ENCODE measurements around the gene REEP5. TPM values are rescaled to one million over a fixed set of nuclear protein-coding genes. Genes with fewer than 3 reads are reported as not detected.

REEP5 gene
- total RNA-seq, 1 experiment from 2014 or later: 49.6 TPM

DNA sequence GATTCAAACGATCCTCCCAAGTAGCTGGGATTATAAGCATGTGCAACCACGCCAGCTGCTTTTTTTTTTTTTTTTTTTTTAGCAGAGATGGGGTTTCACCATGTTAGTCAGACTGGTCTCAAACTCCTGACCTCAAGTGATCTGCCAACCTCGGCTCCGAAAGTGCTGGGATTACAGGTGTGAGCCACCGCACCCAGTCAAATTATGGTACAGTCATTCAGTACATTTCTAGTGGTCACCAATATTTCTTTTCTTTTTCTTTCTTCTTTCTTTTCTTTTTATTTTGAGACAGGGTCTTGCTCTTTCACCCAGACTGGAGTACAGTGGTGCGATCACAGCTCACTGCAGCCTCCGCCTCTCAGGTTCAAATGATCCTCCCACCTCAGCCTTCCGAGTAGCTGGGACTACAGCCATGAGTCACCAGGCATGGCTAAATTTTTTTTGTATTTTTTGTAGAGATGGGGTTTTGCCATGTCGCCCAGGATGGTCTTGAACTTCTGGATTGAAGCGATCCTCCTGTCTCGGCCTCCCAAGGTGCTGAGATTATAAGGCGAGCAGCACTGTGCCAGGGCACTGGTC is 29.2 kb upstream of the REEP5 start:
- Mint-ChIP-seq H3K4me1 (no peaks in the 10 kb centered on the region), H3K9me3 (peaks cover 28% of the 10 kb centered on the region), H3K36me3 (peaks cover 16% of the 10 kb centered on the region), H3K4me3 (no peak overlapping the region), H3K27ac (no peak overlapping the region), H3K27me3 (ENCODE audit: low read depth) (no peaks in the 10 kb centered on the region; the same call in 1 of the 2 replicates)
- CTCF ChIA-PET: no interaction called here
- POLR2A ChIA-PET: no interaction called here
- no peak for ATAC-seq
- no peak for DNase-seq (ENCODE audit: low spot score)
- TF ChIP-seq ATF1 (CRISPR knock-in tag; IDR thresholded peaks at IDR 0.05) (no peak), NR2C2 (CRISPR knock-in tag; IDR thresholded peaks at IDR 0.05) (no peak), ZNF219 (CRISPR knock-in tag; IDR thresholded peaks at IDR 0.05; ENCODE audit: borderline replicate concordance) (no peak), GABPB1 (CRISPR knock-in tag; IDR thresholded peaks at IDR 0.05) (no peak), TCF7 (CRISPR knock-in tag; IDR thresholded peaks at IDR 0.05; ENCODE audit: low read depth) (no peak), JUN (CRISPR knock-in tag; IDR thresholded peaks at IDR 0.05) (no peak), TEAD1 (CRISPR knock-in tag; IDR thresholded peaks at IDR 0.05) (no peak), EMX1 (CRISPR knock-in tag; IDR thresholded peaks at IDR 0.05) (no peak), KAT7 (CRISPR knock-in tag; IDR thresholded peaks at IDR 0.05; ENCODE audit: borderline replicate concordance) (no peak)

DNA sequence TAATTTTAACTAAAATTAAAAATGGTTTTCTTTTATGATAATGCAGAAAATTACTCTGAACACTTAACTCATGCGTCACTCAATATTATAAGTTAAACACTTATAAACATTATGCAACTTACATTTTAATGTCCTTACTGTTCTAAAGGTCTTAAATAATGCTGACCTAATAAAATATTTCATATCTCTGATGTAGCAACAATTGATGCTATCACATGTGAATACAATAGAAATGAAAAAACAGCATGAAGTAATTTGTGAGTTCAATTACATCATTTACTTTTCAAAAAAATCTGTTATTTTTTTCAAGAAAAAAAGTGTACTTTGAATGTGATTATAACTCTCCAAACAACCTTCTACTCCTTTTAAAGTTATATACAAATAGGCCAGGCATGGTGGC is 26.4 kb upstream of the REEP5 start:
- ATAC-seq: no peak
- CTCF ChIA-PET: no interaction called here
- POLR2A ChIA-PET: no interaction called here

DNA sequence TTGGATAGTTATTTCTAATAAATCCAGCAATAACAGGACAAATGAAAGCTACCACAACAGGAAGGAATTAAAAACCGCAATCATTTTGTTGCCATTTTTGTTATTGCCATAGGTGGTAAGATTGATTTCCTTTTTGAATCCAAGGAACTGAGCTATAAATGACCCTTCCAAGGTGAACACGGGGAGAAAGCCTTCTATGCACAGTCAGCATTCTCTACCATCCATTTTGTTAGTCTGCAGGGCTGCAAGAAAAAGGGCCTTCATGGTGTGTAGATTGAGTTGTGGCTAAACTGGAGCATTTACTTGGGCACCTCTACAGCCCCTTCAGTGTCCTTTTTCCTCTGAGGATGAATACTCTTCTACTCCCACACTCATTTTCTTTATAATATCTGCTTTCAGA is 18.6 kb upstream of the REEP5 start:
- ChIA-PET POLR2A (interaction anchor here (1.3 kb wide), 1 partner anchor 36 kb away, joined by 4 read pairs; the partner anchor contains the start of gene DCP2), CTCF (interaction anchor here (0.5 kb wide), 1 partner anchor 93 kb away, joined by 5 read pairs; no protein-coding TSS in a partner anchor)
- DNase-seq (ENCODE audit: low spot score) (no peak), ATAC-seq (no peak)
- H3K9me3 Mint-ChIP-seq: no peaks in the 10 kb centered on the region
- no peaks in the 10 kb centered on the region for H3K36me3 Mint-ChIP-seq
- H3K4me1 Mint-ChIP-seq: no peaks in the 10 kb centered on the region
- H3K27me3 Mint-ChIP-seq (ENCODE audit: low read depth): no peaks in the 10 kb centered on the region; the same call in 1 of the 2 replicates
- TF ChIP-seq JUN (CRISPR knock-in tag; IDR thresholded peaks at IDR 0.05): no peak
- no peak for TF ChIP-seq FOXJ3 (CRISPR knock-in tag; IDR thresholded peaks at IDR 0.05; ENCODE audit: borderline replicate concordance)
- no peak for TF ChIP-seq CREM (CRISPR knock-in tag; IDR thresholded peaks at IDR 0.05)
- TF ChIP-seq, protein P1, sequence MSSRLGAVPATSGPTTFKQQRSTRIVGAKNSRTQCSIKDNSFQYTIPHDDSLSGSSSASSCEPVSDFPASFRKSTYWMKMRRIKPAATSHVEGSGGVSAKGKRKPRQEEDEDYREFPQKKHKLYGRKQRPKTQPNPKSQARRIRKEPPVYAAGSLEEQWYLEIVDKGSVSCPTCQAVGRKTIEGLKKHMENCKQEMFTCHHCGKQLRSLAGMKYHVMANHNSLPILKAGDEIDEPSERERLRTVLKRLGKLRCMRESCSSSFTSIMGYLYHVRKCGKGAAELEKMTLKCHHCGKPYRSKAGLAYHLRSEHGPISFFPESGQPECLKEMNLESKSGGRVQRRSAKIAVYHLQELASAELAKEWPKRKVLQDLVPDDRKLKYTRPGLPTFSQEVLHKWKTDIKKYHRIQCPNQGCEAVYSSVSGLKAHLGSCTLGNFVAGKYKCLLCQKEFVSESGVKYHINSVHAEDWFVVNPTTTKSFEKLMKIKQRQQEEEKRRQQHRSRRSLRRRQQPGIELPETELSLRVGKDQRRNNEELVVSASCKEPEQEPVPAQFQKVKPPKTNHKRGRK (CRISPR knock-in tag; IDR thresholded peaks at IDR 0.05; ENCODE audit: borderline replicate concordance): no peak
- TF ChIP-seq NR2C2 (CRISPR knock-in tag; IDR thresholded peaks at IDR 0.05): no peak
- no peak overlapping the region for H3K27ac Mint-ChIP-seq
- H3K4me3 Mint-ChIP-seq: no peak overlapping the region

More for the DNA sequence above, 26.4 kb upstream of the REEP5 start:
- no peak for DNase-seq (ENCODE audit: low spot score)
- no peaks in the 10 kb centered on the region for H3K4me1 Mint-ChIP-seq
- H3K36me3 Mint-ChIP-seq: peaks cover 8% of the 10 kb centered on the region
- H3K27me3 Mint-ChIP-seq (ENCODE audit: low read depth): no peaks in the 10 kb centered on the region; the same call in none of the 2 replicates
- H3K27ac Mint-ChIP-seq: no peak overlapping the region
- no peak overlapping the region for H3K4me3 Mint-ChIP-seq
- H3K9me3 Mint-ChIP-seq: peaks cover 17% of the 10 kb centered on the region
- TF ChIP-seq SP1 (CRISPR knock-in tag; conservative IDR thresholded peaks at IDR 0.05): no peak
- TF ChIP-seq JUN (CRISPR knock-in tag; IDR thresholded peaks at IDR 0.05): no peak
- no peak for TF ChIP-seq RORB (CRISPR knock-in tag; IDR thresholded peaks at IDR 0.05)
- TF ChIP-seq, protein P2, sequence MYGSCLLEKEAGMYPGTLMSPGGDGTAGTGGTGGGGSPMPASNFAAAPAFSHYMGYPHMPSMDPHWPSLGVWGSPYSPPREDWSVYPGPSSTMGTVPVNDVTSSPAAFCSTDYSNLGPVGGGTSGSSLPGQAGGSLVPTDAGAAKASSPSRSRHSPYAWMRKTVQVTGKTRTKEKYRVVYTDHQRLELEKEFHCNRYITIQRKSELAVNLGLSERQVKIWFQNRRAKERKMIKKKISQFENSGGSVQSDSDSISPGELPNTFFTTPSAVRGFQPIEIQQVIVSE (CRISPR knock-in tag; IDR thresholded peaks at IDR 0.05; ENCODE audit: borderline replicate concordance): no peak
- TF ChIP-seq, protein P3, sequence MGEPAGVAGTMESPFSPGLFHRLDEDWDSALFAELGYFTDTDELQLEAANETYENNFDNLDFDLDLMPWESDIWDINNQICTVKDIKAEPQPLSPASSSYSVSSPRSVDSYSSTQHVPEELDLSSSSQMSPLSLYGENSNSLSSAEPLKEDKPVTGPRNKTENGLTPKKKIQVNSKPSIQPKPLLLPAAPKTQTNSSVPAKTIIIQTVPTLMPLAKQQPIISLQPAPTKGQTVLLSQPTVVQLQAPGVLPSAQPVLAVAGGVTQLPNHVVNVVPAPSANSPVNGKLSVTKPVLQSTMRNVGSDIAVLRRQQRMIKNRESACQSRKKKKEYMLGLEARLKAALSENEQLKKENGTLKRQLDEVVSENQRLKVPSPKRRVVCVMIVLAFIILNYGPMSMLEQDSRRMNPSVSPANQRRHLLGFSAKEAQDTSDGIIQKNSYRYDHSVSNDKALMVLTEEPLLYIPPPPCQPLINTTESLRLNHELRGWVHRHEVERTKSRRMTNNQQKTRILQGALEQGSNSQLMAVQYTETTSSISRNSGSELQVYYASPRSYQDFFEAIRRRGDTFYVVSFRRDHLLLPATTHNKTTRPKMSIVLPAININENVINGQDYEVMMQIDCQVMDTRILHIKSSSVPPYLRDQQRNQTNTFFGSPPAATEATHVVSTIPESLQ (CRISPR knock-in tag; IDR thresholded peaks at IDR 0.05): no peak
- TF ChIP-seq SMAD4 (CRISPR knock-in tag; IDR thresholded peaks at IDR 0.05): no peak
- TF ChIP-seq, protein P4, sequence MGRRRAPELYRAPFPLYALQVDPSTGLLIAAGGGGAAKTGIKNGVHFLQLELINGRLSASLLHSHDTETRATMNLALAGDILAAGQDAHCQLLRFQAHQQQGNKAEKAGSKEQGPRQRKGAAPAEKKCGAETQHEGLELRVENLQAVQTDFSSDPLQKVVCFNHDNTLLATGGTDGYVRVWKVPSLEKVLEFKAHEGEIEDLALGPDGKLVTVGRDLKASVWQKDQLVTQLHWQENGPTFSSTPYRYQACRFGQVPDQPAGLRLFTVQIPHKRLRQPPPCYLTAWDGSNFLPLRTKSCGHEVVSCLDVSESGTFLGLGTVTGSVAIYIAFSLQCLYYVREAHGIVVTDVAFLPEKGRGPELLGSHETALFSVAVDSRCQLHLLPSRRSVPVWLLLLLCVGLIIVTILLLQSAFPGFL (CRISPR knock-in tag; IDR thresholded peaks at IDR 0.05; ENCODE audit: borderline replicate concordance): no peak

Data from WTC11 (cell line).